Stimulated activated naive B cell treated with anti-CD40 and anti-IgM and Interleukin-4, amounts not matched to agents 10 μg/mL and 1 μg/mL and 100 μg/mL, for 72 hours (primary cell): ENCODE measurements around the gene ERG.

ENCODE experiments used
- ATAC-seq, 2 donors: fragments of 150-1000 bp; cut with Tn5 transposase; replicated peaks; 2 replicates each; pipeline ENCODE4 v1.10.0; 2021; ENCODE audit warnings: moderate library complexity in 1 of 2
- DNase-seq: peaks from one replicate; pipeline ENCODE4 v3.0.0; 2021
- H3K27ac Mint-ChIP-seq: one replicate; pipeline ENCODE4 v1.8.0; 2022; ENCODE audit warnings: mild to moderate bottlenecking, mixed read lengths
- H3K27me3 Mint-ChIP-seq, 2 donors: one replicate each; pipeline ENCODE4 v1.8.0; 2022; ENCODE audit warnings: mixed read lengths in 2 of 2
- H3K36me3 Mint-ChIP-seq, 2 donors: one replicate each; pipeline ENCODE4 v1.8.0; 2022; ENCODE audit warnings: mixed read lengths in 2 of 2, mild to moderate bottlenecking in 1 of 2
- H3K4me1 Mint-ChIP-seq, 2 donors: one replicate each; pipeline ENCODE4 v1.8.0; 2022; ENCODE audit warnings: mixed read lengths in 2 of 2, mild to moderate bottlenecking in 1 of 2
- H3K4me3 Mint-ChIP-seq, 2 donors: one replicate each; pipeline ENCODE4 v1.8.0; 2022; ENCODE audit warnings: mild to moderate bottlenecking in 2 of 2, mixed read lengths in 2 of 2, moderate library complexity in 1 of 2
- H3K9me3 Mint-ChIP-seq, 2 donors: one replicate each; pipeline ENCODE4 v1.8.0; 2022; ENCODE audit warnings: mixed read lengths in 2 of 2, mild to moderate bottlenecking in 1 of 2

ERG gene

DNA sequence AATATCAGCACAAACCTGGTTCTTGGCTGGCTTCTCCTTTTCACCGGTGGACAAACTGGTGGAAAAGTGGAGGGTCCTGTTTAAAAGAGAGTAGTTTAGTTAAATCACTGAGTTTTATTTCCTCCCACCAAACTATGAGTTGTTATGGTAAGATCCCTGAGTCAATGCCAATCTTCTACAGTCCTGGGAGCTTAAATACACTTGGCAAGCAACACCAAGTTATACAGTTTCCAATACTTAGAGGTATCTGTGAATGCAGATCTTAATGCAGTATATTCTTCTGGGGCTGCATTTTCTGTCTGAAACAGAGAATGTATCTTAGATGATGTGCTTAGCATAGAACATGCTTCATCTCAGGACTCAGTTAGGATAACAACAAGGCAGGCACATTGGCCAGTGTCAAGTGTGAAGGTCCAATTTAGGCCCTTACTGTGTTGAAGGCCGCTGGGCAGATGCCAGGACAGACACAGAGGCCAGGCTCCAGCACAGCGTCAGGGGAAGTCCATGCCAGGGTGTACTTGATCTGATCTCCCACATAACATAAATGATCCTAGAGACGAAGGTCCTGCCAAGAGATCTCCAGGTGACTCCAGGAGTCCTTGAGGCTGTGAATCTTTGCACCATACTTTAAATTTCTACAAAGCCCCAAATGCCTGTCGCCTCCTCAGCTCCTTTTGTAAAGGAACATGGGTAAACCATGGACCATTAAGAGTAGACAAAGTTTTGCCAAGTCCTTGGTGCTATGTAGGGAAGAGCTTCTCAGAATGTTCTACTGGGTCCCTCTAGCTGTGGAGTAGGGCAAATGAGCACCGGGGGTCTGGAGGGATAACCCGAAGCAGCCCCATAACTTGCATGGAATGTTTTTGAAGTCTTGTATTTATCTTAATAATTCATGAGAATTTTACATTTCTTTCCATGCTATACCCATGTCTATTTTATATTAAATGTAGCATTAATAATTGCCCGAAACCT, 164.7 kb downstream of the ERG start:
- no peak overlapping the region for H3K4me3 Mint-ChIP-seq
- DNase-seq, result no peak
- no peaks in the 10 kb centered on the region for H3K27me3 Mint-ChIP-seq
- H3K36me3 Mint-ChIP-seq, result peaks cover 0 to 1% of the 10 kb centered on the region in 2 donors
- H3K27ac Mint-ChIP-seq, result no peak overlapping the region
- H3K9me3 Mint-ChIP-seq, result peaks cover 0 to 1% of the 10 kb centered on the region in 2 donors
- no peak for ATAC-seq
- no peaks in the 10 kb centered on the region for H3K4me1 Mint-ChIP-seq

DNA sequence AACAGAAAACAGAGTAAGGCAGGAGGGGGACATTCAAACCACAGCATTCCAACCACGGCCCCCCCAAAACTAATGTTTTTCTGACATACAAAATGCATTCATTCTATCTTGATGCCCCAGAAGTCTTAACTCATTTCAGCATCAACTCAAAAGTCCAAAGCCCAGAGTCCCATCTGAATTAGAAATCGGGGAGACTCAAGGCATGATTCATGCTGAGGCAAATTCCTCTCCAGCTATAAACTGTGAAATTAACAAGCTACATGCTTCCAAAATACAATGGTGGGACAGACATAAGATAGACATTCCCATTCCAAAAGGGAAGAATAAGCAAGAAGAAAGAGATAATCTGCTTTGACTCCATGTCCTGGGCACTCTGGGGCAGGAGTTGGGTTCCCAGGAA, 167.6 kb downstream of the ERG start:
- H3K27ac Mint-ChIP-seq, result no peak overlapping the region
- H3K4me3 Mint-ChIP-seq, result no peak overlapping the region

More for the DNA sequence above, 167.6 kb downstream of the ERG start:
- DNase-seq (no peak), ATAC-seq (no peak)
- peaks cover 0 to 3% of the 10 kb centered on the region in 2 donors for H3K27me3 Mint-ChIP-seq
- no peaks in the 10 kb centered on the region for H3K4me1 Mint-ChIP-seq
- peaks cover 0 to under 1% of the 10 kb centered on the region in 2 donors for H3K36me3 Mint-ChIP-seq
- H3K9me3 Mint-ChIP-seq, result no peaks in the 10 kb centered on the region
